Colon (tissue), 2 donors: ENCODE results near the gene QSOX2.

Source experiments
- FAIRE-seq: peaks from 2 replicates; lab custom pipeline; 2012; peaks lifted over from hg19 to GRCh38; lab: Jason Lieb, UNC
- donor health status: control.
- donor health status: control.

Gene QSOX2

DNA sequence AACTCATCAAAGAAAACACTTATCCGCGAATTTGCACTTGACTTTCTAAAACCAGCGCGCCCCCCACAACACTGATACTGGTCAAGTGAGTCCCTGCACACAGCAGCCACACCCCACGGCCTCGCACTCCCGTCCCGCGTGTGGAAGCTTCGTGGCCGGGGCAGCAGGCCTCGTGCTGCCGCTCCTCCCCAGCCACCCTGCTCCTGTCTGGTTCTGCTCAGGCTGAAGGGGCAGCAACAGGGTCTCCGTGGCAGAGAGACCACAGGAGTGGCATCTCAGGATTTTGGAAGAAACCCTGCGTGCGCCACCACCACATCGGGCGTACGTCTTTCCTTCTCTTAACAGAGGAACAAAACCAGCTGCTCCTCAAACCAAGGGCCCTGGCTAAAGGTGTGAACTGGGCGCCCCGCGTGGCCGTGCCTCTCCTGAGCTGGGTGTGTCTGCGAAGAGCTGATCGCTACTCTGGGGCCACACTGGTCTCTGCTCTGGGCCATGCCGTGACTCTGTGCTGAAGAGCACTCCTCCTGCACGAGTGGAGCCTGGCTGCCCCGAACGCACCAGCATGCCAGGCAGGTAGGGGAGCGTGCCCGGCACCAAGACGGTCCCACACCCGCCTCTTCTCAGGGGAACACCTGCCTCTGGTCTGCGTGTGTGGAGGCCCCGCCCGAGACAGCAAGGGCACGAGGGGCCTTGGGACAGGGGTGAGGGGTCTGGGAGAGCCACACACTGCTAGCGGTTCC lies 23.3 kb downstream of the QSOX2 start:
- no peak for FAIRE-seq

DNA sequence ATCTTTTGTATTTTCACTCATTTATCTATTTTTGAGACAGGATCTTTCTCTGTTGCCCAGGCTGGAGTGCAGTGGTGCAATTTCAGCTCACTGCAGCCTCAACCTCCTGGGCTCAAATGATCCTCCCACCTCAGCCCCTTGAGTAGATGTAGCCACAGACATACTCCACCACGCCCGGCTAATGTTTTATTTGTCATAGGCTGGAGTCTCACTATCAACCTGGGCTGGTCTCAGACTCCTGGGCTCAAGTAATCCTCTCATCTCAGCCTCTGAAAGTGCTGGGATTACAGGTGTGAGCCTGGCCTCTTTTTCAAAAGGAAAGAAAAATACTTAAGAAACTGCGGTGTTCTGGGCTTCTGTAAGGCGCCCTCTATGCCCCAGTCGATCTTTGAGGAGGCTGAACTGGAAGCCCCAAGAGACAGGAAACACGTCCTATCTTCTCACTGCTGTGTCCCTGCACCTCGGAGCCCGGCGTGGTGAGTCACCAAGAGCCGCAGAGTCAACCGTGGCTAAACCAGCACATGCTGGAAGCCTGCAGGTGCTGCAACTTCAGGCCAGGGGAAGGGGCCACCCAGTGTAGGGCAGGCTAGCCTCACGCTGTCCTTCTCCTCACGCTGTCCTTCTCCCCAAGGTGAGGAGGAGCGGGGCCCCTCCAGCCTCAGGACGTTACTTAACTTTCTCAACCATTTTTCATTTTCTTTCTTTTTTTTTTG lies 25.4 kb downstream of the QSOX2 start:
- FAIRE-seq = no peak

DNA sequence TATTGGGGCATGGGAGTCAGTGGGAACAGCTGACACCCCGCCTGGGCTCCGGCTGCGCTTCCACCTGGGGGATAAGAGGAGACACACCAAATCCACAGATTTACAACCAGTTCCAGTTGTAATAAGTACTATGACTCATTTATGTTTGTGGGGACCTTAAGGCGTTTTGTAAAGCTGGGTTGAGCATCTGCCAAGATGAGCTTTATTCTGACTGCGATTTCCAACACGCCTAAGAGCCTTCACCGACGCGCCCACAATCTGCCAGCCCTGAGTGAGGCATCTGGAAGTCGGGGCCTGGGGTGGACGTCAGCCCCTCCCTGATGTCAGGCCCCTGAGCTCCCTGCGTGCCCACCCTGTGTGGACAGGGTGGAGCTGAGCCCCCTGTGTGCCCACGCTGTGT lies 26.3 kb downstream of the QSOX2 start:
- FAIRE-seq = no peak

DNA sequence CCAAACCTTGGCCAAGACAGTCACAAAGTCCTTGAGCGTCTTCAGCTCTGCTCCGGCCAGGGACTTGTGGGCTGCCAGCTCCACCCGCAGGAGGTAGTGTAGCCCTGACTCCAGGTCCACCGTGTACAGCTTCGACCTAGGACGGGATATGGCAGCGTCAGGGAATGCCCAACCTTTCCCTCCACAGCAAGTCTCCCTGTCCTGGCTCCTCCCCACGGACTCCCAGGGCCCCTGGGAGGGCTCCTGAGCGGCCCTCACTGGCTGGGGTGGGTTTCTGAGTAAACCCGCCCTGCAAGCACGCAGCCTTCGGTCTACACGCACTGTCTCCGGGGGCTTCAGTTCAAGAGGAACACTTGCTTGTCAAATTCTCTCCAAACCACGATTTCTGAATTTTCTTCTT lies 26.9 kb downstream of the QSOX2 start:
- no peak for FAIRE-seq

DNA sequence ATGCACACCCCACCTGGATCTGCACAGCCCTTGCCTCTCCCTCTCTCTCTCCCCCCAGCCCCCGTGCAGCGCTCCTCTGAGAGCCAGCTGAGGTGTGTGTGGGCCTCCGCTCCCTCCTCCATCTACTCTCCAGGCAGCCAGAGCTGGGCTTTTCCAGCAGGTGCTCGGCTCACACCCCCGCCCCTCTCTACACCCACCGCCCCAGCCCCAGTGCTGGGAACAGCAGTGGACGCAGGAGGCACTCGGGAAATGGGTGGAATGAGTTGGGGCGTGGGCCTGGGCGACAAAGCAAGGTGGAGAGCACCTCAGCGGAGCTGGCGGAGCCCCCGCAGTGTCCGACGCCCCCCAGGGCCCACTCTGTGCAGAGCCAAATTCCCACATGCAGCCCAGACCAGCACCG lies 27.3 kb downstream of the QSOX2 start:
- no peak for FAIRE-seq

DNA sequence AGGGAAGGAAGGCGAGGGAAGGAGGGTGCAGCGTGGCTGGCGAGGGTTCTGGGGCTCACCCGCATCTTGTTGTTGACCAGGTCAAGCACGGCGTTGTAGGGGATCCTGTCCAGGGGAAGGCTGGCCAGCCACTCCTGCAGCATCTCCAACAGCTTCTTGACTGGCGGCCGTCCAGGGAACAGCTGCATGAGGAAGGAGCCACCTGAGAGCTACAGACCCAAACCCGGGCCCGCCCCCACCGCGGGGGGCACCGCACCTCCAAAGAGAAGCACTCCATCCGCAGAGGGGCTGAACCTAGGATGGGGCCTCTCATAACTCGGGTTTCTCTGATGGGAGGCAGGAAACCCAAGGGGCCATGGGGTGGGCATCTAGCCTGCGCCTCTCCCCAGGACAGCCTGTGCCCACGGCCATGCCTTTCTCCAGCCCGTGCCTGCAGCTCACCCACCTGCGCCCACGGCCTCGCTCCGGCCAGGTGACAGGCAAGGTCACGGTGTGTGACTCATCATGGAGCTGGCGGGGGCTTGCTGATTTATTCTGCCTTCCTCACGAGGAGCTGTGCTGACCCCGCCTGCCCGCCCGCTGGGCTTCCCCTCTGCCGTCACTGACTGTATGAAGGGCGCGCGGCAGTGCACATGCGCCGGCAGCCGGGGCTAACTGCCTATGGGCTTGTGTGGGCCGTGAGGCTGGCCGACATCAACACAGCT lies 28.9 kb downstream of the QSOX2 start:
- no peak for FAIRE-seq

DNA sequence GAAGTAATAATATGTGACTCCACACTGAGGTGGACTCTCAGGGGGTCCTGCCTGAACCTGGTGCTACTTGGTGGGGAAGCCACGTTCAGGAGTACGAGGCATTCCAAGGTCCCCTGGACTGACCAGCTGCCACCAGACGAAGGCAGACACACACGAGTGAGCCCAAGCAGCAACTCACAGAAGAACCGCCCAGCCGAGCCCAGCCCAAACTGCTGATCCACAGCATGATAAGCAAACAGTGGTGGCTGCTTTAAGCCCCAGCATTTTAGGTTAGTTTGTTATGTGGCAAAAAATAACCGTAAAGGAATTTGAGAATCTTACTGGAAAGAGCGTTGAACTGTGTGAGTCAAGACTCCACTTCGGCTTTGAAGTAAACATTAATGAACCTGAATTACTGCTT lies 31.9 kb downstream of the QSOX2 start:
- no peak for FAIRE-seq

DNA sequence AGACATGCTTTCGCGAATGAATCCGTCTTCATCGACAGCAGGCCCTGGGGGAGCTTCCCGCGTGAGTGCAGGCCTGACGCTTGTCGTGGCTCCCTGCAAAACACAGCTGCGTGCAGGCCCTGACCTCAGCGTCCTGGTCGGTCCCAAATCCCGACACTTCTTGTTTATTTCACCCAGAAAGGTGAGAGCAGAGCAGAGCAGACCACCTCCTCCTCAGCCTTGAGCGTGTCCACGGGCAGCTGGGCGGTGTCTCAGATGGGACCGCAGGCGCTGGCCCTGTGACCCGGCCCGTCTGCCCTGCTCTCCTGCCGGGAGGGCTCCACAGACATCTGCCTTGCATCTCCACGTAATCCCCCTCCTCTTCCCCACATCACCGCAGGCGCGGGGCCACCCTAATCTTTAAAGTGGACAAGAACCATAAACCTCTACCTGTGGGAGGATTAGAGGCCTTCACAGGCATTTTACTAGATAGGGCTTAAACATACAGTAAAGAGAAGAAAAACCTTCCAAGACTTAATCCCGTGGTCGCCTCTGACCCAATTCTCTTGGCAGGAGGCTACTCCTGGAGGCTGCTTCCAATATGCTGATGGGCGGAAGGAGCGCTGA lies 33.2 kb downstream of the QSOX2 start:
- FAIRE-seq = no peak

DNA sequence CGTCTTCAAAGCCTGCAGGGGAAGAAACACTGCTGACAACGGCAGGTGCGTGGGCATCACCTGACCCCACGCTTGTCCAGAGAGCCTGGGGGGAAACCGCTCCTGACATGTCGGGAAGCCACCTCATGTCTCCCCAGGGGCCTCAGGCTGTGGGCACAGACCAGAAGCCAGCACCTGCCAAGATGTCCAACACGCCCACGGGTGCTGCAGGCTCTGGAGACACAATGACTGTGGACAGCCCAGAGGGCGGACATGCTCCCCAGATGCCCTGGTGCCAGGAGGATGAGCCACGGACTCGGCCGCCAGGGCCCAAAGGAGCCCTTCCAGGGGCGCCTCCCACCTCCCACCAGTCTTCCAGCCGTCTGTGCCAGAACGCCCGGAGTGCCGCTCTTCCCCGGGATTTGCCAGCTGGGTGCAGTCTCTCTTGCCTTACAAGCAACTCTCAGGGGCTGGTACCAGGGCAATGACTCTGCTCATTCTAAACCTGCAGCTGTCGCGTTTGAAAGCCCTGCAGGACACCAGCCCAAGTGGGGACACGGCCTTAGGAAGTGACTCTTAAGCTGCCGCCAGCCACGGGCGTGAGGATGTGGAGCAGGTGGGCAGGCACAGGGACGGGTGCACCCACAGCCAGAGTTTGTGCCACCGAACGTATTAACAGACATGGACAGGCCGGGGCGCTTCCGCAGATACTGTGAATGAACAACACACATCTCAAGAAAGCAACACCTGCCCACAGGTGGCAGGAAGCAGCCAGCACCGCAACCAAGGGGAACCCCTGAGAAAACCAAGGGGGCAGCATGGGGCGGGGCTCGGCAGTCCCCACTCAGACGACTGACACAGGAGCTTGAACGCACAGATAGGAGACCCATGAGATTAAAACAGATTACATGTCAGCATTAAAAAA lies 33.9 kb downstream of the QSOX2 start:
- FAIRE-seq = no peak

DNA sequence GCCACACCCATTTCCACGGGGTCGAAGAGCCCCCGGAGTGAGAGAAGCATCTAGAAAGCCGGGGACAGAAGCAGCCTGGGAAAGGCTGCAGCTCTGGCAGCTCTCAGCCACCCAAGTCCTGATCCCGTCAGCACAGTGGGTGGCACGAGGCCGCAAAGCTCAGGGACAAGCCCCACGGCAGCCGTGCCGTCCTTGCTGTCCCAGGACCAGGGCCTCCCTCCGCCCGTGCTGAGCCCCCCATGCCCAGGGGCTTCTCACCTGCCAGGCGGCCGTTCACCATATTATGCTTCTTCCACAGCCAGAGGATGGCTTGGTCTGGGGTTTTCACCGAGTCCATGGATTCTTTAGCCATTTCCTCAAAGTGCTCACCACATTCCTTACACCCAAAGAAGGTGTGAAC lies 34.6 kb downstream of the QSOX2 start:
- FAIRE-seq = no peak

DNA sequence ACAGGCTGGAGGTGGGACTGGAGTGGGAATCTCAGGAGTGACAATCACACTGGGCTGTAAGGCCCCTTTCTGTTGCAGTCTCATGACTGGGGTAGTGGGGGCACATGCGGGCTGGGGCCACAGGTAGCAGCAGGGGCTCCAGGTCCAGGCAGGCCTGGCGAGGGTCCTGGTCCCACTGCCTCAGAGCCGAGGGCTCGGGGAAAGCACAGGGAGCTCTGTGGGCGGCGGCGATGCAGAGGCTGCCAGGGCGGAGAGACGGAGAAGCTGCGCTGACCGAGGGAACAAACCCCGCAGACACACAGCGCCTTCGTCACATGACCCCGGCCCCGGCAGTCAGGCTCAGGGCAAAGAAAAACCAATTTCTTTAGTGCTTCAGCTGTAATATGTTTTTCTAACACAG lies 35.3 kb downstream of the QSOX2 start:
- FAIRE-seq = no peak

DNA sequence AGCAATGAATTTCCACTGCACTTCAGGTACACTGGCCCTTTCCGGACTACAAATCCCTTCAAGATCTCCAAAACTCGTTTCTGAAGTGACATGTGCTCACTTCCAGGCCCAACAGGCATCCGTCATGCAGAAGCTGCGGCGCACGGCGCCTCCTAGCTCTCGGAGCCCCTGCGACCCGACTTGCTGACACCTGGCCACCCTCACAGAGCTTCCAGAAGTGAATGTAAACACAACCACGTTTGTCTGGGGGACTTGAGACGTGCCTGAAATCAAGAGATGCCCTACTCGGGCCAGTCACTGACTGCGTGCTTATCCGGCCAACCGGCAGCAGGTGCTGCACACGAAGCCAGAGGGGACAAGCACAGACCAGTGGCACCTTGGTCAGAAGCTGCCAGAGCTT lies 35.8 kb downstream of the QSOX2 start:
- no peak for FAIRE-seq

DNA sequence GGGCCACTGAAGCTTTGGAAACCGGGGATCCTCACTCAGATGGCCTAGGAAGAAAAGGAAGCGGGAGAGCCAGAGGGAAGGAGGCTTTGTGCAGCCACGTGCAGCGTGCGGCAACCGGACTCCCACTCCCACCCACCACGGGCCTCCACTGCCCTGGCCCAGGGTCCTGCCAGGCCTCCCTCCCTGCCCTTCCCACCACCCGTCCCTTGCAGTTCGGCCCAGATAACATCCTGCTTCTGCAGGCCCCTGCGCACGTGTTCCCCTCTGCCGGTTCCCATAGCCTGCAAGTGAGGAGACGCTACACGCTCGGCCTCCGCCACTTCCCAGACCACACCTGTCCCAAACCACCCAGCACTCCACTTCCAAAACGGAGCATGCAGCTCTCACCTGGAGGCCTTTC lies 36.4 kb downstream of the QSOX2 start:
- no peak for FAIRE-seq

DNA sequence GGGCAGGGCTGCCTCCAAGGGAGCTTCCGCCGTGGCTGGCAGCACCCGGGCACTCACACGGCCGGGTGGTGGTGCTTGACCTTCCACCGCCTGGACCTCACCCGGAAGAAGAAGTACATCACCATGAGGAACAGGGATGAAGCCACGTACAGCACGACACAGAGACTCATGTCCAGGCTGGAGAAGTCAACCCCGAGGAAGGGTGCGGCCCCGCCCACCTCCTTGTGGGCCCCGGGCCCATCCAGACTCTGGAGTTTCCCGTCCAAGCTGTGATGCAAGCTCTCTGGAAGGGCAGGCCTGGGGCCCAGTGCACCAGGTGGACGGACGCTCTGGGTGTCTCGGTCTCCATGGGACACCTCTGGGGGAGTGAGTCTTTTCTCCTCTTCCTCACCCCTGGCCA lies 36.9 kb downstream of the QSOX2 start:
- no peak for FAIRE-seq

DNA sequence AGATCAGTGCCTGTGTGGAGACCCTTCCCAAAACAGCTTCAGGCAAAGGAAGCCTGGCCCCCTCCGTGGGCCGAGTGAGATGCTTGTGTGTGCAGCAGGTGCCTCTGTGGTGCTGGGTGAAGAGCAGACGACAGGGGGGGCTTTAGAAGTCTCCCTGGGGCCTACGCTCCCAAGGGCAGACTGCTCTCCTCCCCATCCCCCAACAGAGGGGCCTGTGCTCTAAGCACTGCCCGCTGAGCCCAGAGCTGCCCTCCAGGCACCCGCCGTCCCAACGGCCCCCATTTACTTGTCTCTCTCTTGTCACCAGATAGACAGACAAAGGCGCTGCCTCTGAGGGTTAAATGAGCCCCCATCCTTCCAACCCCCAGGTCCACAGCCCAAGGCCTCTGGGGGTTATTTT lies 38.0 kb downstream of the QSOX2 start:
- no peak for FAIRE-seq

DNA sequence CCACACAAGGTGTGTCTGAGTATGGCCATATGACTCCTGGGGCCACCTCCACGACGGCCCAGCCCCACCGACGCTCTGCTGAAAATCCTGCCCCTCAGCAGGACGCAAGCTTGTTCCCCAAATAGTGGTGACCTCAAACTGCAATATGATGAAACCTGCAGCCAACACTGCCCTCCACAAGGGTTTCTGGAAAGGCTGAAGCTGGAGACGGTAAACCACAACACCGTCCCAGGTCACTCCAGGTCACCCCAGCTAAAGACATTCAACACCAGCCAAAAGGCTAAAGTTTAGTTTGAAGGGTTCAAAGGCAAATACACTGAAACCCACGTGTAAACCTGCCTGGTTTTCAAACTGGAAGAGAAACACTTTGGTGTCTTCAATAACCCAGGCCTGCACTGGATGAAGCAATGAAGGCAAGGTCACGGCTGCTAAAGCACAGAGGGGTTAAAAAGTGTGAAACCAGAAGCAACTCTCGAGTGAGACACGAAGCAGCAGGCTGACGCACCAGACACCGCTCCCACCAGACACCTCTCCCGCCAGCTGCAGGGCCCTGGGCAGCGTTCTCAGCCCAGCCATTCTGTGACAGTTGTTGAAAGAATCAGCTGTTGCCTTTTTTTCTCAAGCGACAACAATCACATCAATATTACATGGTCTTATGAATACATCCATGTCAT lies 38.9 kb downstream of the QSOX2 start:
- no peak for FAIRE-seq

DNA sequence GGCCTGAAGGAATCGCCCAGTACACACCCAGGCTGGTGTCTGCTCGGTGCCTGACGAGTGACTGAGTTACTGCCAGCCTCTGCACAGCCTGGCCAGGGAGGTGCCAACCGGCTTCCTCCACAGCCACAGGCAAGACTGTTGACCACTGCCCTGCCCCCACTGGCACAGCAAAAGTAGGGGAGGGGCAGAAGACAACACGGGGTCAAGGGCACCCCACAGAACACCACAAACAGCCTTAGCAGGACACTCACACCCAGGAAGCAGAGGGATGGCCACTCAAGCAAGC lies 40.0 kb downstream of the QSOX2 start:
- no peak for FAIRE-seq

DNA sequence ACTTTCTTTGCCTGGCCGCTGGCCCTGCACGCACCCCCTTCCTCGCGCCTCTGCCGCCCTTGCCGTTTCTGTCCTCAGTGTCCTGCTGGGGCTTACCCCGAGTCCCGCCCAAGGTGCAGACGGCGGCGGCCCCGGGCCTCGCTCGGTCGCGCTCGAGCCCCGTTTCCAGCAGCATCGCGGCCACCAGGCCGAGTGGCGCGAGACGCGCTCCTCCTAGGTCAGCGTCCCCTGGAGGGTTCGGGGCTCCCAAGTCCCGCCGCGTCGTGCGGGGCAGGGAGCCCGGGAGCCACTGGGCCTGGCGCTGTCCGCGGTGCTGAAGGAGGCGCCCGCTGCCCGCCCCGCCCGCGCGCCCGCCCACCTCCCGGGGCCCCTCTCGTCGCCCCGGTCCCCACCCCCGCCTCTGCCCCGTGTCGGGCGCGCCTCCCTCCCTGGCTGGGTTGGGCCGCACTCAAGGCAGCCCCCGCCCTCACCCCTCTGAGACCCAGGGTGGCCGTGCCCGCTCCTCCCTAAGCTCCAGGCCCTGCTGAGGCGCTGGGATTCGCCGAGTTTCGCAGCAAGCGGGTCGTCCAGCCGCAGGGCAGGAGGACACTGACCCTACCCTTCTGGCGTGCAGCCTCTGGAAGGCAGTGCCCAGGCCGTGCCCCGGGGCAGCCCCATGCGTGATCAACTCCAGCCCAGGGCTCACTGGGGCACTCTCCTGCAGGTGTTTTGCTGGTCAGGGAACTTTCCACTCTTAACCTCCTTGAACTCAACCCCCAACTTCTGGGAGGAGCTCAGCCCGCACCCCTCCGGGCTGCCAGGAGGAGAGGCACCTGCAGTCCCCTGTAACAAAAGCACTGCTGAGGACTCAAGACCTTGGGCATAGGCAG lies 40.5 kb downstream of the QSOX2 start, which contains the start of gene LHX3:
LHX3 (minus strand) TSS at position 291 of the 869 bp plus-strand sequence; CDS start at position 175, 116 bp downstream.
- FAIRE-seq = no peak

DNA sequence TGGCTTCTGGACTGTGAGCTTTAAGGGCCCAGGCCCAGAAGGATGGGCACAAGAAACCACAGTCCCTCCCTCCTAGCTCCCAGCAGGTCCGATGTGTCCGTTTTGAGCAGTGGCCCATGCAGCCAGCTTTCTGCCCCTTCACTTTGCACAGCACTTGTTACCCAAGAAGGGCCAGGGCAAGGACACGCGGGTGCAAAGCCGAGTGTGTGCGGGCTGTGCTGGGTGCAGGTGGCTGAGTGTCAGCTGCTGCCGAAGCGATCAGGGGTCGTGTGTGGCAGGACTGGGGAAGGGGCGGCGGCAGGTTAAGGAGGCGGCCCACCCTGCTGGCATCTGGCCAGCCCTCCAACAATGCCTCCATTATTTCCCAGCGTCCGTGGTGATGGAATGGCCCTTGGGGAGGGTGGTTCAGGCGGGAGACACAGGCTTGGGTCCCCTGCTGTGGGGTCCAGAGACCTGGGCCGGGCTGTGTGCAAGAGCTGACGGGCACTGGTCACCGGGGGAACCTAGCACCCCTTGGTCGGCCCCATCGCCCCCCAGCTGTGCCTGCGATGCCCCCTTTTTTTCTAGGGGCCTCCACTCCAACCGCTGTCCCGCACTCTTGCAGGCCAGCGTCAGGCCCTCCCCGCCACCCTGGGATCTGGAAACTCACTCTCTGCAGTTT lies 41.3 kb downstream of the QSOX2 start:
- no peak for FAIRE-seq
